Trophoblast cell (in vitro differentiated cells and primary cell): ENCODE results near the gene KIF21B.

ENCODE experiments used
- DNase-seq, 2 donors: peaks; one replicate each; pipeline ENCODE4 v3.0.0-alpha.2; 2016
- H2AFZ ChIP-seq: 2 replicates; pipeline ENCODE4 v1.6.1; 2013; ENCODE audit warnings: low read length, moderate library complexity, mild to moderate bottlenecking; ENCODE audit not compliant: insufficient read depth, poor library complexity
- H2AK5ac ChIP-seq: 2 replicates; pipeline ENCODE4 v1.6.1; 2013; ENCODE audit warnings: mild to moderate bottlenecking, low read length
- H2BK120ac ChIP-seq: 2 replicates; pipeline ENCODE4 v1.6.1; 2013; ENCODE audit warnings: low read length, mild to moderate bottlenecking, moderate library complexity; ENCODE audit not compliant: insufficient read depth, poor library complexity
- H2BK12ac ChIP-seq: 2 replicates; pipeline ENCODE4 v1.6.1; 2013; ENCODE audit warnings: mild to moderate bottlenecking, low read length, moderate library complexity
- H2BK5ac ChIP-seq: 2 replicates; pipeline ENCODE4 v1.6.1; 2013; ENCODE audit warnings: low read length, low read depth, moderate library complexity, mild to moderate bottlenecking; ENCODE audit not compliant: poor library complexity
- H3K14ac ChIP-seq: 2 replicates; pipeline ENCODE4 v1.6.1; 2013; ENCODE audit warnings: mild to moderate bottlenecking, low read length
- H3K18ac ChIP-seq: 2 replicates; pipeline ENCODE4 v1.6.1; 2013; ENCODE audit warnings: mild to moderate bottlenecking, low read length
- H3K23ac ChIP-seq: 2 replicates; pipeline ENCODE4 v1.6.1; 2013; ENCODE audit warnings: low read length
- H3K27ac ChIP-seq: 2 replicates; pipeline ENCODE4 v1.5.1; 2013; ENCODE audit warnings: low read depth, mild to moderate bottlenecking, inconsistent platforms, low read length, moderate library complexity
- H3K27me3 ChIP-seq: 2 replicates; pipeline ENCODE4 v1.6.1; 2013; ENCODE audit warnings: inconsistent platforms, mild to moderate bottlenecking, low read length, moderate library complexity; ENCODE audit not compliant: insufficient read depth
- H3K36me3 ChIP-seq, 2 experiments: 1 replicate in 1 of 2; 2 replicates in 1 of 2; pipeline ENCODE4 v1.6.1; 2013; ENCODE audit warnings: low read length in 2 of 2, mild to moderate bottlenecking in 2 of 2, moderate library complexity in 1 of 2; ENCODE audit not compliant: insufficient read depth in 2 of 2, control insufficient read depth in 1 of 2
- H3K4ac ChIP-seq: 2 replicates; pipeline ENCODE4 v1.6.1; 2013; ENCODE audit warnings: low read depth, mild to moderate bottlenecking, low read length, moderate library complexity
- H3K4me1 ChIP-seq, 2 experiments: 1 replicate in 1 of 2; 2 replicates in 1 of 2; pipeline ENCODE4 v1.6.1; 2013; ENCODE audit warnings: low read length in 2 of 2, mild to moderate bottlenecking in 2 of 2, moderate library complexity in 1 of 2; ENCODE audit not compliant: insufficient read depth in 2 of 2, control insufficient read depth in 1 of 2
- H3K4me2 ChIP-seq: 2 replicates; pipeline ENCODE4 v1.6.1; 2013; ENCODE audit warnings: inconsistent platforms, mild to moderate bottlenecking, low read length, moderate library complexity
- H3K4me3 ChIP-seq: 2 replicates; pipeline ENCODE4 v1.5.1; 2013; ENCODE audit warnings: mild to moderate bottlenecking, low read depth, low read length, inconsistent platforms
- H3K79me1 ChIP-seq: one replicate; pipeline ENCODE4 v1.6.1; 2013; ENCODE audit warnings: low read length
- H3K79me2 ChIP-seq: 2 replicates; pipeline ENCODE4 v1.6.1; 2013; ENCODE audit warnings: low read length, mild to moderate bottlenecking; ENCODE audit not compliant: control insufficient read depth, insufficient read depth, poor library complexity
- H3K9ac ChIP-seq: 2 replicates; pipeline ENCODE4 v1.6.1; 2013; ENCODE audit warnings: mild to moderate bottlenecking, low read length
- H3K9me3 ChIP-seq: 2 replicates; pipeline ENCODE4 v1.6.1; 2013; ENCODE audit warnings: low read depth, mild to moderate bottlenecking, control low read depth, inconsistent platforms, low read length; ENCODE audit not compliant: insufficient read depth
- H4K12ac ChIP-seq: 2 replicates; pipeline ENCODE4 v1.6.1; 2013; ENCODE audit warnings: low read depth, mild to moderate bottlenecking, low read length, moderate library complexity
- H4K8ac ChIP-seq: 2 replicates; pipeline ENCODE4 v1.6.1; 2013; ENCODE audit warnings: low read depth, mild to moderate bottlenecking, low read length, moderate library complexity
- H4K91ac ChIP-seq: one replicate; pipeline ENCODE4 v1.6.1; 2013; ENCODE audit warnings: low read depth, mild to moderate bottlenecking, low read length, moderate library complexity
- WGBS: extraction: QIAGEN DNeasy Blood & Tissue Kit; methylation state at CpG from one replicate; pipeline ENCODE4 v1.1.7; 2013; ENCODE audit warnings: missing lambda C conversion rate; ENCODE audit not compliant: insufficient read length, insufficient coverage; ENCODE audit errors: extremely low coverage; 5-methylcytosine and 5-hydroxymethylcytosine counted together

The KIF21B gene

DNA sequence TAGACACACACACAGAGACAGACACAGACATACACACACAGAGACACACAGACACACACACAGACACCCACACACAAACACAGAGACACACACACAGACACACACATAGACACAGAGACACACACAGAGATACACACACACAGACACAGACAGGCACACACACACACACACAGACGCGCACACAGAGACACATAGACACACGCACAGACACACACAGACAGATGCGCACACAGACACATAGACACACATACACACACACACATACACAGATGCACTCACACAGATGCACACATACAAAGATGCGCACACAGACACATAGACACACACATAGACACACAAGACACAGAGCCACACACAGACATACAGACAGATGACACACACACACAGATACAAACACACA, 16.0 kb downstream of the KIF21B start:
- H2AFZ ChIP-seq: no peak overlapping the region
- no peak overlapping the region for H2BK5ac ChIP-seq
- H2BK120ac ChIP-seq: no peak overlapping the region
- WGBS: no CpG with 5 or more reads among the region's 5 CpGs
- H3K4me3 ChIP-seq: no peak overlapping the region
- no peak overlapping the region for H2AK5ac ChIP-seq
- H3K14ac ChIP-seq: no peak overlapping the region
- H4K8ac ChIP-seq: no peak overlapping the region
- H3K9ac ChIP-seq: no peak overlapping the region
- no peak overlapping the region for H3K27ac ChIP-seq
- H3K4ac ChIP-seq: no peak overlapping the region
- no peaks in the 10 kb centered on the region for H3K79me1 ChIP-seq
- no peak overlapping the region for H3K4me2 ChIP-seq
- H3K4me1 ChIP-seq: peaks cover 0 to 4% of the 10 kb centered on the region in 2 experiments
- no peak overlapping the region for H4K91ac ChIP-seq
- no peak for DNase-seq
- no peaks in the 10 kb centered on the region for H3K27me3 ChIP-seq
- H3K23ac ChIP-seq: no peak overlapping the region
- no peaks in the 10 kb centered on the region for H3K79me2 ChIP-seq
- no peaks in the 10 kb centered on the region for H3K36me3 ChIP-seq
- H2BK12ac ChIP-seq: no peak overlapping the region
- H3K9me3 ChIP-seq: no peaks in the 10 kb centered on the region
- no peak overlapping the region for H3K18ac ChIP-seq
- H4K12ac ChIP-seq: no peak overlapping the region

DNA sequence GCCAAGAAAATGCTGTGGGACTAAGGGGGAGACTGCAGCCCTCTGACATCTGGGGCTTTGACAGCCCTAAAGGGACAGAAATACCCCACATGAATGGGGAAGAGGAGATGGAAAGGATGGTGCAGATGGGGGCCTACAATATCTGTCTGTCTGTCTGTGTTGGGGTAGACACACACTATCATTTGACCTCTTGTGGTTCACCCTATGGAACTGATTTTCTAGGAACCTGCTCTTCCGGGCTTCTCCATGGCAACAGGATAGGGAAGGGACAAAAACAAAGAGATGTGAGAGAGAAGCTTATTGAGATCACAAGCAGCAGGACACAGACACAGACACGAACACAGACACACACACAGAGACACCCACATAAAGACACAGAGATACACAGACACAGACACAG, 17.1 kb downstream of the KIF21B start:
- no peaks in the 10 kb centered on the region for H3K79me1 ChIP-seq
- H3K23ac ChIP-seq: no peak overlapping the region
- DNase-seq: peak in 1 of 2 donors; percentile 58
- no peak overlapping the region for H3K4me3 ChIP-seq
- no peak overlapping the region for H4K91ac ChIP-seq
- no peak overlapping the region for H3K4ac ChIP-seq
- no peak overlapping the region for H2AFZ ChIP-seq
- H3K4me1 ChIP-seq: peaks cover 0 to 4% of the 10 kb centered on the region in 2 experiments
- no CpG with 5 or more reads among the region's 2 CpGs for WGBS
- no peak overlapping the region for H3K4me2 ChIP-seq
- no peak overlapping the region for H2BK120ac ChIP-seq
- H3K14ac ChIP-seq: no peak overlapping the region
- no peak overlapping the region for H3K27ac ChIP-seq
- H2BK5ac ChIP-seq: no peak overlapping the region
- no peak overlapping the region for H2BK12ac ChIP-seq
- H3K79me2 ChIP-seq: no peaks in the 10 kb centered on the region
- H4K8ac ChIP-seq: no peak overlapping the region
- no peaks in the 10 kb centered on the region for H3K9me3 ChIP-seq
- no peak overlapping the region for H3K18ac ChIP-seq
- H3K27me3 ChIP-seq: no peaks in the 10 kb centered on the region
- H4K12ac ChIP-seq: no peak overlapping the region
- no peaks in the 10 kb centered on the region for H3K36me3 ChIP-seq
- no peak overlapping the region for H3K9ac ChIP-seq
- H2AK5ac ChIP-seq: no peak overlapping the region

- no peaks in the 10 kb centered on the region for H3K9me3 ChIP-seq
- no peaks in the 10 kb centered on the region for H3K36me3 ChIP-seq
- H2AK5ac ChIP-seq: no peak overlapping the region
- no peaks in the 10 kb centered on the region for H3K27me3 ChIP-seq
- no peak overlapping the region for H4K8ac ChIP-seq
- no peak overlapping the region for H3K4me2 ChIP-seq
- H2BK120ac ChIP-seq: no peak overlapping the region
- no peak overlapping the region for H3K4ac ChIP-seq
- no peak overlapping the region for H3K9ac ChIP-seq
- H3K18ac ChIP-seq: no peak overlapping the region
- WGBS: no CpG with 5 or more reads among the region's 14 CpGs
- H3K79me2 ChIP-seq: no peaks in the 10 kb centered on the region
- no peak overlapping the region for H3K27ac ChIP-seq
- no peak overlapping the region for H2BK12ac ChIP-seq
- H3K4me3 ChIP-seq: no peak overlapping the region
- DNase-seq: no peak
- H4K12ac ChIP-seq: no peak overlapping the region
- H4K91ac ChIP-seq: no peak overlapping the region
- no peak overlapping the region for H3K14ac ChIP-seq
- no peak overlapping the region for H2BK5ac ChIP-seq
- H3K23ac ChIP-seq: no peak overlapping the region
- no peak overlapping the region for H2AFZ ChIP-seq
- H3K4me1 ChIP-seq: peaks cover 0 to 4% of the 10 kb centered on the region in 2 experiments
- H3K79me1 ChIP-seq: no peaks in the 10 kb centered on the region
These were observed 18.8 kb downstream of the KIF21B start for GRCh38 chr1:201004732-201005131.

DNA sequence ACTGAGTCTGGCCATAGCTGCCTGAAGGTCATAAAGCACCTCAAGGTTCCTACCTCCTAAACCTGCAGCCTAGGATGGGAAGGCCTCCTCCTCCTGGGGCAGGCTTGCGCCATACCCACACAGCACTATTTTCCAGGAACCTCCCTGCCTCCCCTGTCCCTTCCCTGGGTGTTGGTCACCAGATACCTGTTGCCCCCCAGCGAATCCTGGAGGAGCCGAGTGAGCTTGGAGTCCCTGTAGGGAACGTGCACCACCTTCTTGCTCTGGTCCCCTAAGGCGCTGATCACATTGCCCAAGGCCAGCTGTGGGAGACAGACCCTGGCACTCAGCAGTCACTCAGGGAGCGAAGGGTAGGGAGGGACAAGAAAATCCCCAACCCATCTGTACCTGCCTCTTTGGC, 19.4 kb downstream of the KIF21B start:
- H3K36me3 ChIP-seq: no peaks in the 10 kb centered on the region
- H4K8ac ChIP-seq: no peak overlapping the region
- no peaks in the 10 kb centered on the region for H3K79me1 ChIP-seq
- no peak overlapping the region for H3K4ac ChIP-seq
- H3K4me3 ChIP-seq: no peak overlapping the region
- H2AK5ac ChIP-seq: no peak overlapping the region
- H2BK120ac ChIP-seq: no peak overlapping the region
- no peak overlapping the region for H2BK12ac ChIP-seq
- no peaks in the 10 kb centered on the region for H3K27me3 ChIP-seq
- H3K14ac ChIP-seq: no peak overlapping the region
- H3K18ac ChIP-seq: no peak overlapping the region
- no CpG with 5 or more reads among the region's 6 CpGs for WGBS
- H3K79me2 ChIP-seq: no peaks in the 10 kb centered on the region
- H3K9ac ChIP-seq: no peak overlapping the region
- no peak overlapping the region for H3K23ac ChIP-seq
- H3K27ac ChIP-seq: no peak overlapping the region
- no peak overlapping the region for H3K4me2 ChIP-seq
- no peak overlapping the region for H2BK5ac ChIP-seq
- H3K9me3 ChIP-seq: no peaks in the 10 kb centered on the region
- H2AFZ ChIP-seq: no peak overlapping the region
- no peak overlapping the region for H4K91ac ChIP-seq
- H3K4me1 ChIP-seq: peaks cover 0 to 4% of the 10 kb centered on the region in 2 experiments
- no peak for DNase-seq
- no peak overlapping the region for H4K12ac ChIP-seq
